Keratinocyte (primary cell): ENCODE measurements around the gene HPS4. TPM values are rescaled to one million over a fixed set of nuclear protein-coding genes. Genes with fewer than 3 reads are reported as not detected.

Experiments
- DNase-seq: peaks from one replicate; pipeline ENCODE4 v3.0.0-alpha.2; 2011; ENCODE audit warnings: low read depth, missing footprints, low spot score
- FAIRE-seq: peaks from 2 replicates; lab custom pipeline; 2011; peaks lifted over from hg19 to GRCh38; lab: Jason Lieb, UNC
- H2AFZ ChIP-seq: 2 replicates; pipeline ENCODE4 v1.6.0; 2012; ENCODE audit warnings: low read length, control low read depth, inconsistent platforms; ENCODE audit not compliant: control insufficient read depth
- H3K27ac ChIP-seq: 2 replicates; pipeline ENCODE4 v1.5.1; 2011; ENCODE audit warnings: low read length; ENCODE audit not compliant: control insufficient read depth, insufficient read depth
- H3K27me3 ChIP-seq: 3 replicates; pipeline ENCODE4 v1.6.0; 2011; ENCODE audit warnings: low read length; ENCODE audit not compliant: control insufficient read depth, insufficient read depth; ENCODE audit errors: extremely low read depth
- H3K36me3 ChIP-seq, 2 experiments: 2 replicates in 1 of 2; 3 replicates in 1 of 2; pipeline ENCODE4 v1.5.1; 2011; ENCODE audit warnings: low read length in 2 of 2, mild to moderate bottlenecking in 1 of 2; ENCODE audit not compliant: control insufficient read depth in 2 of 2, insufficient read depth in 2 of 2; ENCODE audit errors: extremely low read depth in 1 of 2
- H3K4me1 ChIP-seq: 3 replicates; pipeline ENCODE4 v1.5.1; 2011; ENCODE audit warnings: low read length; ENCODE audit not compliant: control insufficient read depth, insufficient read depth; ENCODE audit errors: extremely low read depth
- H3K4me2 ChIP-seq: 3 replicates; pipeline ENCODE4 v1.6.0; 2011; ENCODE audit warnings: low read depth, low read length; ENCODE audit not compliant: control insufficient read depth, insufficient read depth; ENCODE audit errors: extremely low read depth
- H3K4me3 ChIP-seq, 3 experiments: fragments of 200-600 bp in 1 of 3; sonication (generic) in 1 of 3; 2 replicates in 2 of 3; 3 replicates in 1 of 3; pipeline ENCODE4 v1.5.1; 2011 to 2016; ENCODE audit warnings: low read length in 3 of 3, mild to moderate bottlenecking in 3 of 3, control low read depth in 2 of 3, inconsistent platforms in 1 of 3, low read depth in 1 of 3, mixed read lengths in 1 of 3, mixed run types in 1 of 3, moderate library complexity in 1 of 3; ENCODE audit not compliant: control insufficient read depth in 2 of 3, insufficient read depth in 2 of 3; ENCODE audit errors: extremely low read depth in 1 of 3
- H3K79me2 ChIP-seq: 2 replicates; pipeline ENCODE4 v1.6.0; 2012; ENCODE audit warnings: low read length; ENCODE audit not compliant: control insufficient read depth, insufficient read depth
- H3K9ac ChIP-seq: 3 replicates; pipeline ENCODE4 v1.6.0; 2011; ENCODE audit warnings: low read length; ENCODE audit not compliant: control insufficient read depth, insufficient read depth; ENCODE audit errors: extremely low read depth
- H3K9me1 ChIP-seq: 3 replicates; pipeline ENCODE4 v1.6.0; 2011; ENCODE audit warnings: low read length; ENCODE audit not compliant: control insufficient read depth, insufficient read depth; ENCODE audit errors: extremely low read depth
- H3K9me3 ChIP-seq: 2 replicates; pipeline ENCODE4 v1.5.1; 2012; ENCODE audit warnings: low read depth, low read length; ENCODE audit not compliant: control insufficient read depth
- H4K20me1 ChIP-seq: 3 replicates; pipeline ENCODE4 v1.6.0; 2011; ENCODE audit warnings: low read length; ENCODE audit not compliant: control insufficient read depth, insufficient read depth; ENCODE audit errors: extremely low read depth
- EZH2 ChIP-seq: IDR thresholded peaks from one replicate; pipeline ENCODE4 v1.6.1; 2012; ENCODE audit warnings: inconsistent platforms, mild to moderate bottlenecking, low read length, moderate library complexity
- dilution Hi-C: fragments of 300-500 bp; cut with MboI; formaldehyde crosslinking; loops from one replicate; pipeline ENCODE4 v1.7.0; 2020; ENCODE audit warnings: low sequenced_read_pairs; ENCODE audit not compliant: extremely low pct_ligation_motif_present
- polyA plus RNA-seq, 5 experiments: library from polyadenylated mRNA; depleted of rRNA in 3 of 5; stranded (reverse) in 3 of 5; stranded (forward) in 1 of 5; unstranded in 1 of 5; fragments of >200 nt; gene quantifications; 1 replicate in 1 of 5; 2 replicates in 3 of 5; 3 replicates in 1 of 5; pipeline versions ENCODE4 v1.2.1 to v1.2.3, GENCODE V29; 2011 to 2012; ENCODE audit warnings: missing spikeins in 2 of 5, low read depth in 1 of 5, low replicate concordance in 1 of 5
- TF ChIP-seq, protein P1 (sequence below), 3 experiments: IDR thresholded peaks in 1 of 3; conservative IDR thresholded peaks in 1 of 3; optimal IDR thresholded peaks in 1 of 3; 2 replicates in 2 of 3; 3 replicates in 1 of 3; pipeline versions ENCODE3 to v1.5.1; 2011; ENCODE audit warnings: low read length in 3 of 3, mild to moderate bottlenecking in 3 of 3, moderate library complexity in 2 of 3, control low read depth in 1 of 3, inconsistent platforms in 1 of 3; ENCODE audit not compliant: insufficient read depth in 2 of 3; ENCODE audit errors: extremely low read depth in 1 of 3

The HPS4 gene
- polyA plus RNA-seq, 1 donor (not counting 4 experiments of a cell fraction or from before 2014, with no cell fraction given), result 21.3 TPM

DNA sequence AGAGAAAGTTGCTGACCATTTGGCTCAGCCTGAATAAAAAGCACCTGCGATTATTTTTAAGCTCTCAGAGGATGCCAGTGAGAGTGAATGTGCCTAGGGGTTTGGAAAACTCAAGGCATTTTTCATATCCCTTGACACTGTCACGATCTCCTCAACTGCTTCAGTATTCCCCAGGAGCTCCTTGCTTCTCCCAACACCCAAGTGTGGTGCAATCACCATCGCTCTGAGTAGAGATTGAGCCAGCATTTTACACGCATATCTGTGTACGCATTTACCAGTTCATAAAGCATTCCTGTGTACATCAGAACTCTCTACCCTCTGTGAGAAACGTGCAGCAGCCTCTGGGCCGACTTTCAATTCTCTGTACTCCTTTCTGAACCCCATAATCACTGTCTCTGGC, 1.4 kb upstream of the HPS4 start:
- H3K9me1 ChIP-seq, result no peaks in the 10 kb centered on the region
- FAIRE-seq (no peak), DNase-seq (no peak)
- TF ChIP-seq EZH2, result no peak
- TF ChIP-seq, protein P1, sequence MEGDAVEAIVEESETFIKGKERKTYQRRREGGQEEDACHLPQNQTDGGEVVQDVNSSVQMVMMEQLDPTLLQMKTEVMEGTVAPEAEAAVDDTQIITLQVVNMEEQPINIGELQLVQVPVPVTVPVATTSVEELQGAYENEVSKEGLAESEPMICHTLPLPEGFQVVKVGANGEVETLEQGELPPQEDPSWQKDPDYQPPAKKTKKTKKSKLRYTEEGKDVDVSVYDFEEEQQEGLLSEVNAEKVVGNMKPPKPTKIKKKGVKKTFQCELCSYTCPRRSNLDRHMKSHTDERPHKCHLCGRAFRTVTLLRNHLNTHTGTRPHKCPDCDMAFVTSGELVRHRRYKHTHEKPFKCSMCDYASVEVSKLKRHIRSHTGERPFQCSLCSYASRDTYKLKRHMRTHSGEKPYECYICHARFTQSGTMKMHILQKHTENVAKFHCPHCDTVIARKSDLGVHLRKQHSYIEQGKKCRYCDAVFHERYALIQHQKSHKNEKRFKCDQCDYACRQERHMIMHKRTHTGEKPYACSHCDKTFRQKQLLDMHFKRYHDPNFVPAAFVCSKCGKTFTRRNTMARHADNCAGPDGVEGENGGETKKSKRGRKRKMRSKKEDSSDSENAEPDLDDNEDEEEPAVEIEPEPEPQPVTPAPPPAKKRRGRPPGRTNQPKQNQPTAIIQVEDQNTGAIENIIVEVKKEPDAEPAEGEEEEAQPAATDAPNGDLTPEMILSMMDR (optimal IDR thresholded peaks at IDR 0.05 in 1 of 3, IDR thresholded peaks at IDR 0.05 in 1 of 3, conservative IDR thresholded peaks at IDR 0.05 in 1 of 3; ENCODE audit: extremely low read depth in 1 of 3, insufficient read depth in 2 of 3, low read length in 3 of 3), result no peak
- peak overlapping the region in 2 of 3 experiments; percentile 97 to 98 for H3K4me3 ChIP-seq
- peak overlapping the region; percentile 94 for H3K9ac ChIP-seq
- no peak overlapping the region for H2AFZ ChIP-seq
- H3K4me1 ChIP-seq, result peaks cover 42% of the 10 kb centered on the region
- H3K79me2 ChIP-seq, result peaks cover 34% of the 10 kb centered on the region
- no peaks in the 10 kb centered on the region for H3K27me3 ChIP-seq
- H3K27ac ChIP-seq, result peak overlapping the region; percentile 89
- no peaks in the 10 kb centered on the region for H3K9me3 ChIP-seq
- H4K20me1 ChIP-seq, result no peaks in the 10 kb centered on the region
- H3K36me3 ChIP-seq, result peaks cover 7 to 21% of the 10 kb centered on the region in 2 experiments
- H3K4me2 ChIP-seq, result peak overlapping the region; percentile 94
- dilution Hi-C loops, result no loop called here

GRCh38 chr22:26484360-26484706, 750 bp upstream of the HPS4 start:
- Histone ChIP-seq H3K79me2 (peaks cover 36% of the 10 kb centered on the region), H3K4me2 (peak overlapping the region; percentile 94), H3K4me1 (peaks cover 49% of the 10 kb centered on the region), H3K9ac (peak overlapping the region; percentile 94), H3K27ac (peak overlapping the region; percentile 89), H3K9me3 (no peaks in the 10 kb centered on the region), H4K20me1 (no peaks in the 10 kb centered on the region), H3K27me3 (no peaks in the 10 kb centered on the region), H3K4me3 (peak overlapping the region; percentile 79 to 98 (median 97)), H3K9me1 (no peaks in the 10 kb centered on the region), H2AFZ (peak overlapping the region; percentile 87), H3K36me3 (peaks cover 7 to 18% of the 10 kb centered on the region in 2 experiments)
- DNase-seq (no peak), FAIRE-seq (no peak)
- TF ChIP-seq, protein P1 (optimal IDR thresholded peaks at IDR 0.05 in 1 of 3, IDR thresholded peaks at IDR 0.05 in 1 of 3, conservative IDR thresholded peaks at IDR 0.05 in 1 of 3; ENCODE audit: extremely low read depth in 1 of 3, insufficient read depth in 2 of 3, low read length in 3 of 3), result no peak
- TF ChIP-seq EZH2, result no peak
- dilution Hi-C loops, result no loop called here
